Hematopoietic multipotent progenitor cell treated with erythropoietin and hydrocortisone succinate and interleukin-3 and kit ligand, for 15 days (in vitro differentiated cells): ENCODE results near the gene HDAC11.
A peak's percentile ranks its signal among the peaks of the same experiment; 100 is the strongest.
"Not testable (repeated sequence)": the region's sequence is repeated elsewhere in the genome, so short reads cannot be mapped to it uniquely, and the experiment has no call there.

Experiments used
- DNase-seq: peaks from one replicate; pipeline ENCODE4 v3.0.0-alpha.2; 2015; ENCODE audit warnings: low spot score

The HDAC11 gene

DNA sequence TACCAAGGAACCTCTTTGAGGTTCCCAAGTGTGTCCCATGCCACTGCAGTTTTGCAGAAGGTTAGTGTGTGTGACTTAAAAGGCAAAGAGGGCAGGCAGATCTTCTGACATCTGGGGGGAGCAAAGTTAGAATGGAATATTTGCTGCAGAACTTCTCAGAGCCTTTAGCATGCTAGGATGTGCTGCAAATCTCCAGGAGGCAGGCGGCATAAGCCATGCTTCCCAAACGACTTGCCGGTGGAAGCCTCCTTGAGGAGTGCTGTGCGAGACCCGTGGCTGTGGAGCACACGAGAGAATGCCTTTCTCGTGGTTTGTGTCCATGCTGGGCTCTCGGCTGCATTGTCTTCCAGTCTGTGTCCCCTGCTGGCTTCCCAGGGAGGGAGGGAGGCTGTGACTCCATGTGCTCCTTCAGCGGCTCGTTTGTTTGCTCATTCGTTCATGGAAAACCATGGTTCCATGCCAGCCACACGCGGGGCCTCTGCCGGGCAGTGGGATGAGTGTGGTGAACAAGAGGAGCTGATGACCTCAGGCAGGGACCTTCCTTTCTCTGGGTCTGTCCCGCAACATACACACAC is 13.8 kb downstream of the HDAC11 start:
- no peak for DNase-seq

GRCh38 chr3:13494463-13495350 is 14.6 kb downstream of the HDAC11 start:
- DNase-seq = peak; percentile 48

DNA sequence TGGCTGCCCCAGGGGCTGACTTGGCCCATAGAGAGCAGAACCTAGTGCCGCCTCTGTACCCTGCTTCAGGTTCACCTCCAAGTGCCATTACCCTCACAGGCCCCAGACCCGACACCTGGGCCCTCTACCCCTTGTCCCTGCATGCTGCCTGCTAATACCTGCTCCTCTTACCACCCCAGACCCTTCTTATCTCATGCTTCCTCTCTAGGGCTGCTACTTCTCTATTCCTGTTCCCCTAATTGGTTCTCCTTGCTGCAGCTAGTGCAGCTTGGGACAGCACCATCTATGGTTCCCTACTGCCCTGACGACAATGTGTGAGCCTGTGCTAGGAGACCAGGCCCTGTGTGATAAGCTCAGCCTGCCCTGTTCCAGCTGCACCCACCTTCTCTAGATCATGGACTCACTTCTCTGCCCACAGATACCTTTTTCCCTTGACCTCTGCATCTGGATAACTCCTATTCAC is 15.3 kb downstream of the HDAC11 start:
- no peak for DNase-seq

GRCh38 chr3:13495921-13496723 is 16.0 kb downstream of the HDAC11 start:
- peak; percentile 75 for DNase-seq

- DNase-seq = no peak
These were observed 16.8 kb downstream of the HDAC11 start for GRCh38 chr3:13496879-13497278.

- DNase-seq = no peak
These were observed 17.3 kb downstream of the HDAC11 start for GRCh38 chr3:13497386-13497785.

DNA sequence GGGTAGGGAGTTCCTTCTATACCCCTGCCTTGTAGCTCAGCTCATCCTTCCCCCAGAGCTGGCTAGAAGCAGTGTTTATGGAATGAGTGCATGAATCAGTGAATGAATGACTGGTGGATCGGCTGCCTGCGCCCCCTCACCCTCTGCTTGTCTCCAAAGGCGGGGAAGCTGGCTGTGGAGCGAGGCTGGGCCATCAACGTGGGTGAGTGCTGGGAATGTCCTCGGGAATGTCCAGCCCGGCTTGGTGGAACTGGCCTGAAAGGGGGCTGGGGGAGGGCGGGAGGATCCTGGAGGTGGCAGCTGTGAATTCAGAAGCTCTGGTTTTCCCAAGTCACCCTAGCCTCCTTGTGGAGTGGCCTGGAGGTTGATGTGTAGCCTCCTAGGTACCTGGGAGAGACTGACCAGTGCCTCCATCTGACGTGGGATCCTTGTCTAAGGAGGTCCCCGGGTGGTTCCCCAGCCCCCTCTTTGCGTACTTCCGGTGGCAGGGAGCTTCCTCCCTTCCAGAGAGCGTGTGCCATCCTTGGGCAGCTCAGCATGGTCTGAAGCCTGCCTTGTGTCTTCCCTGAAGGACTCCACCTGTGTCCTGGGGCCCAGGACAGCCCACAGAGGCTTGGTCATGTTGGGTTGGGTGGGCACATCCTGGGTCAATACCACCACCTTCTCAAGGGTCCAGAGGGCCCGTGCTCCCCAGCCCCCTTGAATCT is 18.4 kb downstream of the HDAC11 start:
- DNase-seq = no peak

DNA sequence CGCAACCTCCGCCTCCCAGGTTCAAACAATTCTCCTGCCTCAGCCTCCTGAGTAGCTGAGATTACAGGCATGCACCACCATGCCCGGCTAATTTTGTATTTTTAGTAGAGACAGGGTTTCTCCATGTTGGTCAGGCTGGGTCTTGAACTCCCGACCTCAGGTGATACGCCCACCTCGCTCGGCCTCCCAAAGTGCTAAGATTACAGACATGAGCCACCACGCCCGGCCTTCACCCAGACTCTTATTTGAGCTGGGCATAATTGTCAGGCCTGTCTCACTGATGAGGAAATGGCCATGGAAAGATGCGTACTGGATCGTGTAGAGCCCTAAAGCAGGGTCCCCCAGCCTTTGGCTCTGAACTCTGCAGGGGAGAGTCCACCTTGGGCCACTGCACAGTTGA is 19.1 kb downstream of the HDAC11 start:
- not testable (repeated sequence) for DNase-seq

DNA sequence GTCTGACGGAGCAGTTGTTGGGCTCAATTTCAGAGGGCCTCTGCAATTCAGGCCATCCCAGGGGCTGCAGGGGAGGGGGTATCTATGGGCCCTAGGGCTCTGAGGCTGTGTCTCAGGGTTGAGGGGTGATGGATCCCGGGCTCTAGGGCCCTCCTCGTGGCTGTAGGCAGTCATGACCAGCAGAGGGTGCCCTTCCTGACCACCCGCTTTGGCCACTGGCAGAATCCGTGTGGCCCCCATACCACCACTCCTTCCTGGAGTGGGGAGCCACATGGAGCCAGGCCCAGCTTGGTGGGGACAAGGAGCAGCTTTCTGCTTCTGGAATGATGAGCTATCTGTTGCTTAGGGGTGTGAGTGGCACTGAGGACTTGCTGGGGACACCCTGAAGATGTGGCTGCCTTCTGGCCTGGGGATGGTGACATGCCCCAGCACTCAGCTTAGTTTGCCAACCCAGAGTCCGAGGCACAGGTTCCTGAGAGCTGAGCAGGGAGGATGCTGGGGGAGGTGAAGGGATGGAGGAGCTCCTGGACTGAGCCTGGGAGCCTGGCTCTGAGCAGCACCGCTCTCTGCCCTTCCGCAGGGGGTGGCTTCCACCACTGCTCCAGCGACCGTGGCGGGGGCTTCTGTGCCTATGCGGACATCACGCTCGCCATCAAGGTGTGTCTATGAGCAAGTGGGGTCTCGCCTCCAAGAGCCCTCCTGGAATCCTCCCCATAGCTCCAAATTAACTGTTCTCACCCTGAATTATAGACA is 20.2 kb downstream of the HDAC11 start:
- no peak for DNase-seq

DNA sequence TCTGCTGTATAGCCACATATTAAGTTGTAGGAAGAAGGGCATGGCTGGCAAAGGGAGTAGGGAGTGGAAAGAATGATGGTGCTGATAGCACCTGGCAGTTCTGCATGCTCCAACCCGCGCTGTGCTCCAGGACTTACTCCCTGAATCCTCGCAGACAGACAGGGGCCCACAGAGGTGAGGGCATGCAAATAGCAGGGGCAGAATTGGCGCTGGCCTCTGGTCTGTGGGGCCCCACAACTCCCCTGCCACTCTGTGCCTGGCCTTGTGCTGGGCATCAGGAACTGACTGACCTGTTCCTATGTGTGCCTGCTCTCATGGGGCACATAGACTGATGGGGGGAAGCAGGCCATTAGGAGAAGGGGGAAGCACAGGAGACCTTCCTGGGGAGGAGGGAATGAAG is 20.9 kb downstream of the HDAC11 start:
- DNase-seq = no peak

DNA sequence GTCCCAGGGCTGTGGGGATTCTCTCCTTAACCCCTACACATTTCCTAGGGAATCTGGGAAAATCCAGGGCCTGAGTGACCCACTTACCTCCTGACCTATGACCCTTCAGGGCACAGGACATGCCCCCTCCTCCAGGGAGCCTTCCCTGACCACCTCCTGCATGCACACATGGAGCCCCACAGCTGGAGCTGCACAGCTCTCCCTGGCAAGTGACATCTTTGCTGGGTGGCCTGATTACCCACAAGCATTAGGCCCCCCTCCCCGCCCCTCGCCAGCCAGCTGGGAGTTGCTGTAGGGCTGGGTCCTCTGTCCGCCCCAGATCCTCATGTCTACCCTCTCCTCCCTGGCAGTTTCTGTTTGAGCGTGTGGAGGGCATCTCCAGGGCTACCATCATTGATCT is 21.4 kb downstream of the HDAC11 start:
- DNase-seq = no peak

GRCh38 chr3:13501958-13502790 is 22.1 kb downstream of the HDAC11 start:
- DNase-seq = no peak

GRCh38 chr3:13502791-13503060 is 22.6 kb downstream of the HDAC11 start:
- DNase-seq = no peak

- no peak for DNase-seq
These were observed 24.2 kb downstream of the HDAC11 start for GRCh38 chr3:13504161-13504831.

GRCh38 chr3:13505147-13506130 is 25.3 kb downstream of the HDAC11 start:
- no peak for DNase-seq

GRCh38 chr3:13506239-13506638 is 26.1 kb downstream of the HDAC11 start:
- DNase-seq = no peak

DNA sequence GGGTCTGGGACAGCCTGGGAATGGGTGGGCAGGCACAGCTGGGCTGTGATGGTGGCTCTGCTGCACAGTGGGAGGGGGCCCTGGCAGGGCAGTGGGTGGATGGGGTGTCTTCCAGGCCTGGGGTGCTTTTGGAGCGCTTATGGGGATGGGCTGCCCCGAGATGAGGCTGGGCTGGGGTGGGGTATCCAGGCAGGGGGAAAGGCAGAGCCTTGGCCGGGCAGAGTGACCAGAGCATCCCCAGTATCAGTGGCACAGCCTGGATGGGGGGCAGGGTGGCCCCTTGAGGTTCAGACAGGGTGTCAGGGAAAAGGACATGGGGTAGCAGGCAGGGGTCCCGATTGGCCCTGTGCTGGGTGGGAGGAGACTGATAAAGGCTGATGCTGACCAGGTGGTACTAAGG is 26.6 kb downstream of the HDAC11 start:
- no peak for DNase-seq

GRCh38 chr3:13507247-13507569 is 27.1 kb downstream of the HDAC11 start:
- no peak for DNase-seq
